Measurements from ENCODE around the gene OR51T1.
"Not testable (repeated sequence)": the region's sequence is repeated elsewhere in the genome, so short reads cannot be mapped to it uniquely, and the experiment has no call there.

OR51T1 gene, protein sequence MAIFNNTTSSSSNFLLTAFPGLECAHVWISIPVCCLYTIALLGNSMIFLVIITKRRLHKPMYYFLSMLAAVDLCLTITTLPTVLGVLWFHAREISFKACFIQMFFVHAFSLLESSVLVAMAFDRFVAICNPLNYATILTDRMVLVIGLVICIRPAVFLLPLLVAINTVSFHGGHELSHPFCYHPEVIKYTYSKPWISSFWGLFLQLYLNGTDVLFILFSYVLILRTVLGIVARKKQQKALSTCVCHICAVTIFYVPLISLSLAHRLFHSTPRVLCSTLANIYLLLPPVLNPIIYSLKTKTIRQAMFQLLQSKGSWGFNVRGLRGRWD

DNA sequence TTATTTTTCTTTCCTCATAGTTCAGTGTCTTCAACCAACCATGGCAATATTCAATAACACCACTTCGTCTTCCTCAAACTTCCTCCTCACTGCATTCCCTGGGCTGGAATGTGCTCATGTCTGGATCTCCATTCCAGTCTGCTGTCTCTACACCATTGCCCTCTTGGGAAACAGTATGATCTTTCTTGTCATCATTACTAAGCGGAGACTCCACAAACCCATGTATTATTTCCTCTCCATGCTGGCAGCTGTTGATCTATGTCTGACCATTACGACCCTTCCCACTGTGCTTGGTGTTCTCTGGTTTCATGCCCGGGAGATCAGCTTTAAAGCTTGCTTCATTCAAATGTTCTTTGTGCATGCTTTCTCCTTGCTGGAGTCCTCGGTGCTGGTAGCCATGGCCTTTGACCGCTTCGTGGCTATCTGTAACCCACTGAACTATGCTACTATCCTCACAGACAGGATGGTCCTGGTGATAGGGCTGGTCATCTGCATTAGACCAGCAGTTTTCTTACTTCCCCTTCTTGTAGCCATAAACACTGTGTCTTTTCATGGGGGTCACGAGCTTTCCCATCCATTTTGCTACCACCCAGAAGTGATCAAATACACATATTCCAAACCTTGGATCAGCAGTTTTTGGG is at the start of gene OR51T1:
Gene OR51T1 (plus strand): TSS at position 41 of the 641 bp plus-strand sequence. CDS start 0 bp downstream, at position 41.
- DNase-seq = no peak

DNA sequence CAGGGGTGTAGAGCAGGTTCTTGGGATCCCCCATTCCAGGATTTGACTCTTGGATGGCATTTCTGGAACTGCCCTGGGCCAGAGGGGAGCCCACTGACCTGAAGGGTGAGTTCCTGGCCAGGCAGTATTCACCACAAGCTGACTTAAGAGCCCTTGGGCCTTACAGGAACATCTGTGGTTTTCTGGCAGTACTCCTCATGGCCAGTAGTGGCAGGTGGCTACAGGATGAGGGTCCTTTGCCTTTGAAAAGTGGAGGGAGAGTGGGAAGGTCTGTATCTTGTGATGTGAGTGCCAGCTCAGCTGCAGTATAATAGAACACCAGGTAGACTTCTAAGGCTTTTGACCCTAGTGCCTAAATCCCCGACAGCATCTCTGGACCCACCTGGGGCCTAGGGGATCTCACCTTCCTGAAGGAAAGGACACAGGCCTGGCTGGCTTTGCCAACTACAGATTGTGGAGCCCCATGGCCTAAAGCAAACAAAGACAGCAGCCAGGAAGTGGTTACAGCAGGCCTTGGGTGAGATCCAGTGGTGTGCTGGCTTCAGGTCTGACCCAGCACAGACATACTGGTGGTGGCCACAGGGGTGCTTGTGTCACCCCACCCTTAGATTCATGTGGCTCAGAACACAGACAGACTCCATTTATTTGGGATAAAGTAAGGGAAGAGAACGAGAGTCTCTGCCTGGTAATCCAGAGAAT is 41.7 kb upstream of the OR51T1 start:
- no peak for DNase-seq

DNA sequence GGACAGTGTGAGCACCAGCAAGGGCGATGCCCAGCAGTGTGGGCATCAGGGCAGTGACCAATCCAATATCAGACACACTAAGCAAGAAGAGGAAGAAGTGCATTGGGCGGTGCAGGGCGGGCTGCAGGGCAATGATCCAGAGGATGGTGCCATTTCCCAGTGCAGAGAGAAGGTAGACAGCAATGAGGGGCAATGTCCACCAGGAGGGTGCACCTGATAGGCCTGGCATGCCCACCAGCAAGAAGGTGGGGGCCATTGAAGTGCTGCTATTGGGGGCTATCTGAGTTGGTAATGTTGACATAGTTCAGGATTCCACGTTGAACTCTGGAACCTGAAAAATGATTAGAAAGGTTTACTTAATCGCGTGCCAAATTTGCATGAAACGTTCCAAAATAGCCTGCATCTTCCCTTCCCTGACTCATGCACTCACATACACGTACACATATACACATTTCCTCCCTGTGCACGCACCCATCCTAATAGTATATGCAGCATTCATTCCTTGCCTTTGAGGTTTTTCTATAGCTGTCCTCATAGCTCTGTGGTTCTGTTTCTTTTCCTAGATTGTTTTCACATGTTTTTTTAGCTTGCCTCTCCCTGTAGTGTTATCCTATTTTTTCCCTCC is 32.7 kb upstream of the OR51T1 start, which contains the start of gene OR51S1:
Gene OR51S1 (minus strand): TSS at position 301 of the 625 bp plus-strand sequence. CDS start 0 bp downstream, at position 301.
- DNase-seq = no peak

DNA sequence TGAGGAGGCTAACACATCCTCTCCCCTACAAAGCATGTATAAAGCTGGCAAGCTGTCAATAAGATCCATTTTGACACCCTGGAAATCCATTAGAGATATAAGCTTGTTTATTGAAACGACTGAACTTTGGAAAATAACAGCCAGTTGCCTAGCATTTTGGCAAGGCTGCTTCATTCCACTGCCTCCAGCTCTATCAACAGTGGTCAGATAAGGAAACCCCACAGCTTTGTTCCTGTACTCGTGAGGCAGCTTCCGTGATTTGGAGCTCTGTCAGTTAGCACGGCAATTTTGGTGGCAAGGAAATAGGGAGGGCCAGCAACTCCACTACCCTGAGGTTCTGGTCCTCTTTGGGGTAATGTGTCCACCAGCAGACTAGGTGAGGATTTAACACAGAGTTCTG is 30.7 kb upstream of the OR51T1 start:
- no peak for DNase-seq

DNA sequence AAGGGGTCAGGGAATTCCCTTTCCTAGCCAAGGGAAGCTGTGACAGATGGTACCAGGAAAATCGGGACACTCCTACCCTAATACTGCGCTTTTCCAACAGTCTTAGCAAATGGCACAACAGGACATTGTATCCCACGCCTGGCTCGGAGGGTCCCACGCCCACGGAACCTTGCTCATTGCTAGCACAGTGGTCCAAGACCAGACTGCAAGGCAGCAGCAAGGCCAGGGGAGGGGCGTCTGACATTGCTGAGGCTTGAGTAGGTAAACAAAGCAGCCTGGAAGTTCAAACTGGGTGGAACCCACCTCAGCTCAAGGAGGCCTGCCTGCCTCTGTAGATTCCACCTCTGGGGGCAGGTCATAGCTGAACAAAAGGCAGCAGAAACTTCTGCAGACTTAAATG is 27.4 kb upstream of the OR51T1 start:
- not testable (repeated sequence) for DNase-seq

DNA sequence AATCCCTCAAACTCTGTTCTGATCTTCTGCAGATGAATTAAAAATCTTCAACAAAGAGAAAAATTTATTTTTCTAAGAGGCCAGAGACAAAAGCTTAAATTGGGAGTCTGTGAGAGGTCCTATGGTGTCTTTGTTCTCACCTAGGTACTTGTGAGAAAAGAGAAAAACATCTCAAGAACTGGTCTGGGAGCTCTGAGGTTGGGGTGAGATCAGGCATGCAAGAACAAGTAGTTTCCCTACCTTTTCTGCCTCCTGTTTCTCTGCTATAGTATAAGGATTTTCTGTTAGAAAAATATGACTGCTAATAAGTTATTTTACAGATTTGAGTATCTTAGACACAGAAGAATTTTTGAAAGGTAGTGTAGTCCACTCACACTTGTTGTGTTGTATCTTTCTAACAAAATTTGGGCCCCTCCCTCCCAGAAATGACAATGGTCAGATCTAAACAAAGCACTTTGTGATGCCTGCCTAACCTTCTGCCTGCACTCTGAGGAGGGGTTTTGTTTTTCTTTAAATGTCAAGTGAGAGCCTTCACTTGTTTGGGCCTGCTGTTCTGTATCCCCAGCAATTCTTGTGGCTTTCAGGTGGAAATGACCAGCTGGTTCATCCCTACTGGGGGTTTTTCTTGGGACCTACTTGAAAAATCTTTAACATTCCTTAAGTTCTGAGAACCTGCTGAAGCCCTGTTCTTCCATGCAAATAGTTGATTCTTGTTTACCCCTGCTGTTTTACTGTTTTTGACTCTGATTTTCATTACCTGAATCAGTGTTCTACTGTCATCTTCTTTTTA is 19.1 kb upstream of the OR51T1 start:
- DNase-seq = no peak

DNA sequence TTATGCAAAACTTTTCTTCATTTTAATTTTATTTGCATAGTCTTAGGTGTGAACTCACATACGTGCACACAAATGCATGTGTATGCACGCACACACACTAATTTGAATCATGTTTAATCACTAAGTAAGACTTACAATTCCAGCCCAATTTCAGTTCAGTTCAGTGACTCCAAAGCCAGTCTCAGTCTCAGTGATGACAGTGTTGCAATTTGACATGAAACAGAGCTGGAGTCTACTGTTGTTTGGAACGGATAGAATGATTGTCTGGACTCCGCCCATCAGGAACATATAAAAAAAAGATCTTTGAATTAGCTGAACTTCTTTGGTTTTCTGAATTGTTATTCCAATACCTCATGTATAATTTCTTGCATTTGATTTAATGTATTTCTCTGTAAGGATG is 17.8 kb upstream of the OR51T1 start:
- no peak for DNase-seq

DNA sequence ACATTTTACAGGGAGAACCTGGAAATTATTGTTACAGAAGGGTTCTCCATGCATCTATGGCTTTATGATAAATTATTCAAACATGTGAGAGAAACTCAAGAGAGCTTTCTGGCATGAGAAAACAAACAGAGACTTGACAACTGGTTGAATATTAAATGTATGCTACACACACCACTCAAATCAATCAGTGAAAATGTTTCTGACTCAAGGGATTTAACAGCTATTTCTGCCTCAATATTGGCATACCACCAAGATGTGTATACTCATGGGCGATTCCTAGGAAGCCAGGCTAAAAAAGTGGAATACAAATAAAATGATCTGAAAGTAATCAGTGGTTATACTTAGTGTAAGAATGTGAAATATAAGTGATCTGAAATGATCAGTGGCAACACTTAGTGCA is 15.8 kb upstream of the OR51T1 start:
- no peak for DNase-seq

DNA sequence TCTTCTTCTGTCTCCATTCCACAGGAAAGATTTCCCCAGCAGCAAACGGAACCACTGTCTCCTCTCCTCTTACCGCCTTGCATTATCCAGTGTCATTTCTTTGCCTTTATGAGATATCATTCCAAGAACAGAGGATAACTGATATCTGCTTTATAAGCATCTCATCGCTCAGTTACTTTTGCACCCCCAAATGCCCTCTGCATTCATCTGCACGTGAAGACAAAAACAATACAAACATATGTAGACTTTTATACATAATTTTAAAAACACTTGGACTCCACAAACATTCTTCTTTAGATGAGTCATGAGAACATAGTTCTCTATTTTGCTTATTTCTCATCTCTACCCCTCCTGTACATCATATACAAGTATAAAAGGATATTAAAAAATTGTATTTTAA is 512 bp upstream of the OR51T1 start:
- DNase-seq = no peak

DNA sequence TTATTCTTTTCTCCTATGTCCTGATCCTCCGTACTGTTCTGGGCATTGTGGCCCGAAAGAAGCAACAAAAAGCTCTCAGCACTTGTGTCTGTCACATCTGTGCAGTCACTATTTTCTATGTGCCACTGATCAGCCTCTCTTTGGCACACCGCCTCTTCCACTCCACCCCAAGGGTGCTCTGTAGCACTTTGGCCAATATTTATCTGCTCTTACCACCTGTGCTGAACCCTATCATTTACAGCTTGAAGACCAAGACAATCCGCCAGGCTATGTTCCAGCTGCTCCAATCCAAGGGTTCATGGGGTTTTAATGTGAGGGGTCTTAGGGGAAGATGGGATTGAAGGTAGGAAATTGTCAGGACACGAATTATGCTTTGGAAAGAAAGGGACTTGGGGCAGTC is 843 bp downstream of the OR51T1 start:
- DNase-seq = no peak

DNA sequence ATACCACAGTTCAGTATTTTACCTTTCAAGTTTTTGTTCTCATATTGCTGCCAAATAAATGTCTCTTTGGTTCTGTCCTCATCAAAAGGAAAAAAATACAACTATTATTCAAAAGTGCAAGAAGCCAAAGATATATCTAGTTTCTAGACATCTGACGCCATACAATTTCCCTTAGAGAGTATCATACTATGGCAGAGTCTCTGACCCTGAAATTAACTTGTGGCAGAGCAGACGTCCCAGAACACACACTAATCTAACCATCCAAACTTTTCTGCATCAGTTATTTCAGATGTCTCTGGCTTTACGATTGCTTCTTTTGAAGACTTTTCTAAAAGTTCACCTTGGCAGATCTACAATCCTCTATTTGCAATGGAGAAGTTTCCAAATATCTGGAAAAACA is 2.7 kb downstream of the OR51T1 start:
- no peak for DNase-seq

DNA sequence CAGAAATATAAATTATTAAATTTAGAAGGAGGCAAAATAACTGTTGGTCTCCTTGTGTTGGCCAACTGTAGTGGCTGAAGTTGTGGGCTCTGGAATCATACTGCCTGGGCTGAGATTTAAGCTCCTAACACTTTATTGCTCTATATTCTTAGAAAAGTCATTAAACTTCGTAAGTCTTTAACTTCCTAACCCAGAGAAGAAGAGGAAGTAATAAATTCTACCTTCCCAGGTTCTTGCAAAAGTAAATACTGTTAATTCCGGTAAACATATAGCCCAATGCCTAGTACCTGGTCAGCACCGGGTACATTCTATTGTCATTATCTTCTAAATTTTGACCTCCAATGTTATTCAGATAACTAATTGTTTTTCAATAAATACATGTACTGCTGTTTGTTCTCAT is 4.5 kb downstream of the OR51T1 start:
- DNase-seq = no peak

DNA sequence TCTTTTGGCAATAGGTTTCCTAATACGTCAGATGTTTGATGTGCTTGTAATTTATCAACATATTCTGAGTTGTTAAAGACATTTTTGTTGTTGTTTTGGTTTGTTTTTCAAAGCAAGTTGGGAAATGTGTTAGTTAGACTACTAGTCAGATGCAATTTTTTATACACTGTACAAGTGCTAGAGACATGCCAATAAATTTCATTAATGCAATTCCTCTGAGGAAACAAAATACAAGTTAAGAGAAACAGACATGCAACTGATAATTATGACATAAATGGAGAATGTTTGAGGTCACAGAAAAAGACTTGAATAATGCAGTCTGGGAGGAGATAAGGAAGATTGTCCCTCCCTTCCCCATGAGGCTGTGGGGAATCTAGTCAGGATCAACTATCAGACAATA is 5.9 kb downstream of the OR51T1 start:
- DNase-seq = no peak

DNA sequence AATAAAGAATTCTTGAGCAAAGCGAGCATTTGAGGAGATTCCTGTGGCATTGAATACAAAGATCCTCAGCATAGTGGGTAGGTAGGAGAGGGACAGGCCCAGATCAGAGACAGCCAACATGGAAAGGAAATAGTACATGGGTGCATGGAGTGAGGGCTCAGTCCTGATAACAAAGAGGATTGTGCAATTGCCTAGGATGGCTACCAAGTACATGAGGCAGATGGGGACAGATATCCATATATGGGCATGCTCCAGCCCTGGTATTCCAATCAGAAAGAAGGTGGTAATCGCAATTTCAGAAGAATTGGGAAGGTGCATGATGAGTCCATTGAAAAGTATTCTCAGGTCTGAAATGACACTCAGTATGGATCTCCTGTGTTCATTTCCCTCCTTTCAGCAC is 8.6 kb downstream of the OR51T1 start:
- no peak for DNase-seq

DNA sequence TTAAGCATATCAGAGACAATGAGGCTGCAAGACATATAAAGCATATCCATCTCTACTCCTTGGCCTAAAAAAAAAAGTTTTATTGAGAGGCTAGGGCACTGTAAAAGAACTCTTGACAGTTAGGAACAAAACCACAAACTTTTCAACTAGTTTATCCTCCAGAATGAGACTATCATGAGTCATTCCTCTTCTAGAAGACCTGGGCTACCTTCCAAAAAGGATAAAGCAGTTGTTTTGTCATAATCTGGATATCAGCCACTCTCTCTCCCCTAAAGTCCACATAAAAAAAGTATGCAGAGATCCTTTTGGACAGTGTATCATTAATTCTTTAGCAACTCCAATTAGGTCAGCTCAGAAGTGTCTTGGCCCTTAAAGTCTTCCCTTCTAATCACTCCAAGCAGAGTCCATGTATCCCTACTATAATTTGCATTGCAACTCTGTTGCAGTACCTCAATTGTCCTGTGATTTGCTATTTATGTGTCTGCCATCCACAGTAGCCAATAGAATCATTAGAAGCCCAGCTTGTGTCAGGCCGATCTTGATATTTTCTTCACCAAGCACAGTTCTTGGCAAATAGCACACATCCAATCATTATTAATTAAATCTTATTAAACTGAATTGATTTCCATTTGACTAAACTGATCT is 10.4 kb downstream of the OR51T1 start:
- no peak for DNase-seq

DNA sequence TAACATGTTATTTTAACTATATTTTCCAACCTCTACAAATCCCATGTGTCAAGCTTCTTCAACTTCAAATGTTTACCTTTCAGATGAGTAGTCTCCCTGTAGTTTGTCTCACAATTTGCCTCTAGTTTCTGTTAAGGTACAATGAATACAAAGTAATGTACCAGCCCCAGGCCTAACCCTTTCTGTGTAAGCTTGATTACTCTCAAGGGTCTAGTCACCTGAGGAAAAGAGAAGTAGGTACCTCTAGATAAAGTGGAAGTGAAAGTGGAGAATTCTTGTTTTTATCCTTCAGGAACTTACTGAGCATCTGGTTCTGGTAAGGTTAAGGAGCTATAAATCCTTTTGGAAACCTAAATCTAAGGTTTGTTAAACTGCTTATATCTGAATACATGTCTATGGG is 21.8 kb downstream of the OR51T1 start, which contains the start of gene OR51A7:
Gene OR51A7 (plus strand): TSS at position 300 of the 400 bp plus-strand sequence. CDS start 3,587 bp downstream, outside the sequence.
- DNase-seq = no peak

DNA sequence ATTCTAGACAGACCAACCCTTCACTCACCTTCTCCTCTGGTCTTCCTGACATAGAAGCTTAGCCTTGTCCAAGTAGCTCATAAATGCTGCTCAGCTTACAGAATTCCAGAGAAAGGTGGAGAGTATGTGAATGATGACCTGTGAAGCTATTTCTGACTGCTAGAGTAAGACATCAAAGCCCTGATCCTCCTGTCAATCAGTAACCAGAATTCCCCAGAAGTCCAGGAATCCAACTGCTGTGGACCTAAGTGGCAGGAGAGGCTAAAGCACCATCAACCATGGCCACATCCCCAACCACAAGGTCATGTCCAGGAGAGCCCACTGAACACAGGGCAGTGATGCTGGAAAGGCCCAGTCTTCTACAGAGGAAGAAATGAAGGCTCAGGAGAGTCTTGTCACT is 34.9 kb downstream of the OR51T1 start:
- no peak for DNase-seq

DNA sequence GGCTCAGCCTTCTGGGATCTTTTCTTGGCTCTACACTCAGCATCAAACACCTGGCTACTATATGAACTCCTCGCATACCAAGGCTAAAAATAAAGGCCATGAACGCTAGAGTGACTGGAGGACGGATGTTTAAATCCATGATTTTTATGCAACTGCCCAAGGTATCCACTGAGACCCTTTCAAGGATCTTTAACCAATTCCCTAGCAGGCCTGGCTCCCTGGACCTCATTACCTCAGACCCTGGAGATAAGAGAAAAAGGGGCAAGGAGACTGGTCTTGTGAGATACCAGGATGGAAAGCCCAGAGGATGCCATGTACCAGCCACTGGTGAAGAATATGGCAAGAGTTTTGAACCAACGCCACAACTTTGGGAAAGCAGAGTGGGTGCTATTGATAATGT is 37.5 kb downstream of the OR51T1 start, which contains the start of gene OR51G2:
Gene OR51G2 (minus strand): TSS at position 101 of the 400 bp plus-strand sequence. CDS start 3,687 bp downstream, outside the sequence.
- no peak for DNase-seq

DNA sequence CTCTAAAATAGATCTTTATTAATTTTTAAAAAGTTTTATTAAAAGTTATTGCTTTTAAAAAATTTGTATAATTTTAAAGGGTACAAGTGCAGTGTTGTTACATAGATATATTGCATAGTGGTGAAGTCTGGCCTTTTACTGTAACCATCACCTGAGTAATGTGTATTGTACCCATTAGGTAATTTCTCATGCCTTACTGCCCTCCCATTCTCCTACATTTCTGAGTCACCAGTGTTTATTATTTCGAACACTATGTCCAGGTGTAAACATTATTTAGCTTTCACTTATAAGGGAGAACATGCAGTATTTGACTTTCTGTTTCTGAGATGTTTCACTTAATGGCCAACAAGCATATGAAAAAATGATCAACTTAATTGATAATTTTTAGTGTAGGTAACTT is 40.1 kb downstream of the OR51T1 start:
- DNase-seq = no peak

DNA sequence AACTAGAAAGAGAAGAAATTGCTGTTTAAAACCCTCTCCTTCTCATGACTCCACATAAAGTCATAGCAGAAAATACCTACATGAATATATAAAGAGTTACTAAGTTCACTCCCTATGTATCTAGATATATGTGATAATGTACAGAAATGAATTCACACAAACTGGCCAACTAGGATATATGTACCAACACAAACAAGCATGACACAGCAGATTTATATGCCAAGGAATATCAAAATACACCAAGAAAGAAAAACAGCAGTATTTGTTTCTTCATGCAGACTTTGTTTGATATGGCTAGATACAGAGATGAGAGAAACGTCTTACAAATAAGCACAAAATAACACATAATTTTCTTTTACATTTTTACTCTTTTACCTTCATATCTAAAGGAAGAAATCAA is 40.6 kb downstream of the OR51T1 start:
- DNase-seq = no peak

DNA sequence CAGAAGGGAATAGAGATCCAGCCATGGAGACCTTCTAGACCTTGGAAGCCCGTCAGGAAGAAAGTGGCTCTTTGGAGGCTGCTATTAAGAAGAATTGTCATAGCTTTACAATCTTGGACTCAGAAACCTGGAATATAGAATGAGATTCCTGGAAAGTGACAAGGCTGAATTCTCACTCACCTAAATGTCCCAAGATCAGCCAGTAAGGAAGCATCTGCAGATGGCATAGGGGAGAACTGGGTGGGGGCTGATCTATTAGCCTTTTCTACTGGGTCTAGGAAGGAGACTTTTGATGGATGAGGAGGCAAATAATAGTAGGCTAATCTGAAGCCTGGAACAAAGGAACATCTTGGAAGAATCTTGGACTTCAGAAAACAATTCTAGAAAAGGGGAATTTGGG is 42.5 kb downstream of the OR51T1 start, which contains the start of gene OR51G1:
Gene OR51G1 (minus strand): TSS at position 101 of the 400 bp plus-strand sequence. CDS start 0 bp downstream, at position 101.
- no peak for DNase-seq

DNA sequence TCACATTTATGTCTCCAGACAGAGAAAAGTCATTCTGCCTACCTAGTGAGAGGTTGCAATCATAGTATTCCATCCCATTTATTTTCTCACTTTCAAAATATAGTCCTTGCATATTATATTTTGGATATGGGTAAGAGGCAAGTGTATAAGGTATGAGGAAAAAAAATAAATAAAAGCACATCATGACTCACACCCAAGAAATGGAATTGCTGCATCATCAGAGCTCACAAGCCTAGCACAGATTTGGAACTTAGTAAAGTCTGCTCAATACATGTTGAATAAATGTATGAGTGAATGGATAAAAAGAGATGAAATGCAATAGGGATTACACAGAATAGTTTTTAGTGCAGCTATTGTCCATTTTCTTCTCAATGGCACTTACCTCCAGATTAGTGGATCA is 44.9 kb downstream of the OR51T1 start:
- no peak for DNase-seq

All from cerebellar nuclear complex (tissue), 1 donor.